ENCODE results near the gene ODF2L.

DNA sequence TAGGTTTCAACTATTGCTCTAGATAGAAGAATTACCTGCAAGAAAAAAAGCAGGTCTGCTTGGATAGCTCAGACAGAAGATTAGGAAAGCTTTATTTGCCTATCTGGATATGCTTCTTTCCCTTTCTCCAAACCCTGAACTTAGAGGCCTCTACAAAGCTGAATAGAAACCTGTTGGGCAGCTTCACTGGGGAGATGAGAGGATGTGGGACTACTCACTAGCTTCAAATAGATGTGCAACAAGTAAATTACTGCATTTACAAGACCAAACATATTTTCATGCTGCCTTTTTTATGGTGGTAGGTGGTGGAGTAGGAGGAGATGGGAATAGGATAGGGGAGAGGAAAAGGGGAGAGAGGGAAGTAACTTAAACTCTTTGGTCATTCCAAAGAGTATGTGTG, 34.3 kb upstream of the ODF2L start:
- TF ChIP-seq PHF20 (CRISPR knock-in tag; IDR thresholded peaks at IDR 0.05), result no peak
- TF ChIP-seq, protein P1, sequence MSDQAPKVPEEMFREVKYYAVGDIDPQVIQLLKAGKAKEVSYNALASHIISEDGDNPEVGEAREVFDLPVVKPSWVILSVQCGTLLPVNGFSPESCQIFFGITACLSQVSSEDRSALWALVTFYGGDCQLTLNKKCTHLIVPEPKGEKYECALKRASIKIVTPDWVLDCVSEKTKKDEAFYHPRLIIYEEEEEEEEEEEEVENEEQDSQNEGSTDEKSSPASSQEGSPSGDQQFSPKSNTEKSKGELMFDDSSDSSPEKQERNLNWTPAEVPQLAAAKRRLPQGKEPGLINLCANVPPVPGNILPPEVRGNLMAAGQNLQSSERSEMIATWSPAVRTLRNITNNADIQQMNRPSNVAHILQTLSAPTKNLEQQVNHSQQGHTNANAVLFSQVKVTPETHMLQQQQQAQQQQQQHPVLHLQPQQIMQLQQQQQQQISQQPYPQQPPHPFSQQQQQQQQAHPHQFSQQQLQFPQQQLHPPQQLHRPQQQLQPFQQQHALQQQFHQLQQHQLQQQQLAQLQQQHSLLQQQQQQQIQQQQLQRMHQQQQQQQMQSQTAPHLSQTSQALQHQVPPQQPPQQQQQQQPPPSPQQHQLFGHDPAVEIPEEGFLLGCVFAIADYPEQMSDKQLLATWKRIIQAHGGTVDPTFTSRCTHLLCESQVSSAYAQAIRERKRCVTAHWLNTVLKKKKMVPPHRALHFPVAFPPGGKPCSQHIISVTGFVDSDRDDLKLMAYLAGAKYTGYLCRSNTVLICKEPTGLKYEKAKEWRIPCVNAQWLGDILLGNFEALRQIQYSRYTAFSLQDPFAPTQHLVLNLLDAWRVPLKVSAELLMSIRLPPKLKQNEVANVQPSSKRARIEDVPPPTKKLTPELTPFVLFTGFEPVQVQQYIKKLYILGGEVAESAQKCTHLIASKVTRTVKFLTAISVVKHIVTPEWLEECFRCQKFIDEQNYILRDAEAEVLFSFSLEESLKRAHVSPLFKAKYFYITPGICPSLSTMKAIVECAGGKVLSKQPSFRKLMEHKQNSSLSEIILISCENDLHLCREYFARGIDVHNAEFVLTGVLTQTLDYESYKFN (CRISPR knock-in tag; conservative IDR thresholded peaks at IDR 0.05), result no peak
- TF ChIP-seq, protein P2, sequence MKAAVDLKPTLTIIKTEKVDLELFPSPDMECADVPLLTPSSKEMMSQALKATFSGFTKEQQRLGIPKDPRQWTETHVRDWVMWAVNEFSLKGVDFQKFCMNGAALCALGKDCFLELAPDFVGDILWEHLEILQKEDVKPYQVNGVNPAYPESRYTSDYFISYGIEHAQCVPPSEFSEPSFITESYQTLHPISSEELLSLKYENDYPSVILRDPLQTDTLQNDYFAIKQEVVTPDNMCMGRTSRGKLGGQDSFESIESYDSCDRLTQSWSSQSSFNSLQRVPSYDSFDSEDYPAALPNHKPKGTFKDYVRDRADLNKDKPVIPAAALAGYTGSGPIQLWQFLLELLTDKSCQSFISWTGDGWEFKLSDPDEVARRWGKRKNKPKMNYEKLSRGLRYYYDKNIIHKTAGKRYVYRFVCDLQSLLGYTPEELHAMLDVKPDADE (CRISPR knock-in tag; IDR thresholded peaks at IDR 0.05), result no peak
- TF ChIP-seq SP1 (IDR thresholded peaks at IDR 0.05), result no peak
- TF ChIP-seq SP1 (CRISPR knock-in tag; IDR thresholded peaks at IDR 0.05), result no peak
- no peak for TF ChIP-seq ETV6 (CRISPR knock-in tag; conservative IDR thresholded peaks at IDR 0.05)
- TF ChIP-seq, protein P3, sequence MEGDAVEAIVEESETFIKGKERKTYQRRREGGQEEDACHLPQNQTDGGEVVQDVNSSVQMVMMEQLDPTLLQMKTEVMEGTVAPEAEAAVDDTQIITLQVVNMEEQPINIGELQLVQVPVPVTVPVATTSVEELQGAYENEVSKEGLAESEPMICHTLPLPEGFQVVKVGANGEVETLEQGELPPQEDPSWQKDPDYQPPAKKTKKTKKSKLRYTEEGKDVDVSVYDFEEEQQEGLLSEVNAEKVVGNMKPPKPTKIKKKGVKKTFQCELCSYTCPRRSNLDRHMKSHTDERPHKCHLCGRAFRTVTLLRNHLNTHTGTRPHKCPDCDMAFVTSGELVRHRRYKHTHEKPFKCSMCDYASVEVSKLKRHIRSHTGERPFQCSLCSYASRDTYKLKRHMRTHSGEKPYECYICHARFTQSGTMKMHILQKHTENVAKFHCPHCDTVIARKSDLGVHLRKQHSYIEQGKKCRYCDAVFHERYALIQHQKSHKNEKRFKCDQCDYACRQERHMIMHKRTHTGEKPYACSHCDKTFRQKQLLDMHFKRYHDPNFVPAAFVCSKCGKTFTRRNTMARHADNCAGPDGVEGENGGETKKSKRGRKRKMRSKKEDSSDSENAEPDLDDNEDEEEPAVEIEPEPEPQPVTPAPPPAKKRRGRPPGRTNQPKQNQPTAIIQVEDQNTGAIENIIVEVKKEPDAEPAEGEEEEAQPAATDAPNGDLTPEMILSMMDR (CRISPR knock-in tag; IDR thresholded peaks at IDR 0.05), result no peak
- TF ChIP-seq, protein P4, sequence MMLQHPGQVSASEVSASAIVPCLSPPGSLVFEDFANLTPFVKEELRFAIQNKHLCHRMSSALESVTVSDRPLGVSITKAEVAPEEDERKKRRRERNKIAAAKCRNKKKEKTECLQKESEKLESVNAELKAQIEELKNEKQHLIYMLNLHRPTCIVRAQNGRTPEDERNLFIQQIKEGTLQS (CRISPR knock-in tag; IDR thresholded peaks at IDR 0.05), result no peak
- TF ChIP-seq POLR2AphosphoS5 (IDR thresholded peaks at IDR 0.05; ENCODE audit: low read depth, low read length), result no peak
- no peak for TF ChIP-seq ARNT (IDR thresholded peaks at IDR 0.05)
- no peak for TF ChIP-seq DMAP1 (CRISPR knock-in tag; IDR thresholded peaks at IDR 0.05)
- no peak for TF ChIP-seq POLR2A (IDR thresholded peaks at IDR 0.05; ENCODE audit: insufficient read depth in 1 of 2, low read depth in 2 of 2, low read length in 2 of 2)
- TF ChIP-seq HDAC6 (IDR thresholded peaks at IDR 0.05; ENCODE audit: low read depth, low read length), result no peak

Data from HepG2 (cell line).